Subcutaneous adipose tissue (tissue), 4 donors: ENCODE results near the gene ADAM17. TPM values are rescaled to one million over a fixed set of nuclear protein-coding genes. Genes with fewer than 3 reads are reported as not detected.

ENCODE experiments used
- CTCF ChIP-seq: fragments of 450-650 bp; IDR thresholded peaks from one replicate; pipeline ENCODE4 v1.5.1; 2016; ENCODE audit warnings: low read depth, mild to moderate bottlenecking, control low read depth, antibody characterized with exemption, moderate library complexity
- total RNA-seq, 4 donors: library from RNA; depleted of rRNA; stranded (reverse); fragments of >200 nt; gene quantifications; one replicate each; pipeline ENCODE4 v1.1.0, GENCODE V29; 2016

The ADAM17 gene
- total RNA-seq, 4 donors from 2014 or later: 20.7 to 58.0 (median 37.7) TPM

GRCh38 chr2:9488583-9489547, 66.8 kb downstream of the ADAM17 start:
- TF ChIP-seq CTCF: no peak

- TF ChIP-seq CTCF: no peak
Observed at GRCh38 chr2:9484533-9484932, 71.1 kb downstream of the ADAM17 start.

- TF ChIP-seq CTCF: no peak
Observed at GRCh38 chr2:9483107-9483506, 72.5 kb downstream of the ADAM17 start.

GRCh38 chr2:9480157-9480556, 75.5 kb downstream of the ADAM17 start:
- no peak for TF ChIP-seq CTCF

GRCh38 chr2:9478526-9478925, 77.1 kb downstream of the ADAM17 start:
- TF ChIP-seq CTCF: no peak

GRCh38 chr2:9477914-9478313, 77.7 kb downstream of the ADAM17 start:
- TF ChIP-seq CTCF: no peak

- no peak for TF ChIP-seq CTCF
Observed at GRCh38 chr2:9474361-9475057, 81.1 kb downstream of the ADAM17 start, which contains the start of gene IAH1. TSS of gene IAH1 (plus strand) at chr2:9474551. CDS start at chr2:9474567, 16 bp downstream.
